ENCODE results near the gene RNF167.

DNA sequence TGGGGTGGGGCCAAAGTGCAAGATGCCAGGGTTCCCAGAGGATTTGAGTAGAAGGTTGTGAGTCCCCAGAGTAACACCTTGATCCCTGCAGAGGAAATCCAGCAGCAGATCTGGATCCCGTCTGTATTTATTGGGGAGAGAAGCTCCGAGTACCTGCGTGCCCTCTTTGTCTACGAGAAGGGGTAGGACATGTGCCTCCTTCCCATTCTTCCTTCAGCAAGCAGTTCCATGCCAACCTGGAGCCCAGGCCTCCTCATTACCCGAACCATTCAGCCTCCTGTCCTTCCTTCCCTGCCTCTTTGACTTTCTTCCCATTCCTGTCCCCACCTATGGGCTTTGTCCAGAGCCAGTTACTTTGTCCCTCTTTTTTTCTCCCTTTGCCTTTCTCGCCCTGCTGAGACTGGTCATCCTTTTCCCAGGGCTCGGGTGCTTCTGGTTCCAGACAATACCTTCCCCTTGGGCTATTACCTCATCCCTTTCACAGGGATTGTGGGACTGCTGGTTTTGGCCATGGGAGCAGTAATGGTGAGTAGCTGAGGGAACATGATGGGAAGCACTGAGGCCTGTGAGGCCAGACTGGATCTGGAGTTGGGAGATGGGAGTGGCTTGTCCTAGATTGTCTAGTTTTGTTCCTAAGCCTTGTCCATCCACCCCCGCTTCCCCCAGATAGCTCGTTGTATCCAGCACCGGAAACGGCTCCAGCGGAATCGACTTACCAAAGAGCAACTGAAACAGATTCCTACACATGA is 2.9 kb downstream of the RNF167 start:
- TF ChIP-seq ZNF324 (tag by site-specific recombination; IDR thresholded peaks at IDR 0.05) = no peak
- TF ChIP-seq, protein P1, sequence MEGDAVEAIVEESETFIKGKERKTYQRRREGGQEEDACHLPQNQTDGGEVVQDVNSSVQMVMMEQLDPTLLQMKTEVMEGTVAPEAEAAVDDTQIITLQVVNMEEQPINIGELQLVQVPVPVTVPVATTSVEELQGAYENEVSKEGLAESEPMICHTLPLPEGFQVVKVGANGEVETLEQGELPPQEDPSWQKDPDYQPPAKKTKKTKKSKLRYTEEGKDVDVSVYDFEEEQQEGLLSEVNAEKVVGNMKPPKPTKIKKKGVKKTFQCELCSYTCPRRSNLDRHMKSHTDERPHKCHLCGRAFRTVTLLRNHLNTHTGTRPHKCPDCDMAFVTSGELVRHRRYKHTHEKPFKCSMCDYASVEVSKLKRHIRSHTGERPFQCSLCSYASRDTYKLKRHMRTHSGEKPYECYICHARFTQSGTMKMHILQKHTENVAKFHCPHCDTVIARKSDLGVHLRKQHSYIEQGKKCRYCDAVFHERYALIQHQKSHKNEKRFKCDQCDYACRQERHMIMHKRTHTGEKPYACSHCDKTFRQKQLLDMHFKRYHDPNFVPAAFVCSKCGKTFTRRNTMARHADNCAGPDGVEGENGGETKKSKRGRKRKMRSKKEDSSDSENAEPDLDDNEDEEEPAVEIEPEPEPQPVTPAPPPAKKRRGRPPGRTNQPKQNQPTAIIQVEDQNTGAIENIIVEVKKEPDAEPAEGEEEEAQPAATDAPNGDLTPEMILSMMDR (tag by site-specific recombination; IDR thresholded peaks at IDR 0.05) = no peak
- TF ChIP-seq, protein P2, sequence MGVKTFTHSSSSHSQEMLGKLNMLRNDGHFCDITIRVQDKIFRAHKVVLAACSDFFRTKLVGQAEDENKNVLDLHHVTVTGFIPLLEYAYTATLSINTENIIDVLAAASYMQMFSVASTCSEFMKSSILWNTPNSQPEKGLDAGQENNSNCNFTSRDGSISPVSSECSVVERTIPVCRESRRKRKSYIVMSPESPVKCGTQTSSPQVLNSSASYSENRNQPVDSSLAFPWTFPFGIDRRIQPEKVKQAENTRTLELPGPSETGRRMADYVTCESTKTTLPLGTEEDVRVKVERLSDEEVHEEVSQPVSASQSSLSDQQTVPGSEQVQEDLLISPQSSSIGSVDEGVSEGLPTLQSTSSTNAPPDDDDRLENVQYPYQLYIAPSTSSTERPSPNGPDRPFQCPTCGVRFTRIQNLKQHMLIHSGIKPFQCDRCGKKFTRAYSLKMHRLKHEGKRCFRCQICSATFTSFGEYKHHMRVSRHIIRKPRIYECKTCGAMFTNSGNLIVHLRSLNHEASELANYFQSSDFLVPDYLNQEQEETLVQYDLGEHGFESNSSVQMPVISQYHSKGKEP (tag by site-specific recombination; IDR thresholded peaks at IDR 0.05) = no peak
- TF ChIP-seq TCF7L2 (IDR thresholded peaks at IDR 0.05; ENCODE audit: borderline replicate concordance, low read depth, low read length) = no peak
- no peak for TF ChIP-seq YY1 (tag by site-specific recombination; IDR thresholded peaks at IDR 0.05)
- TF ChIP-seq ZNF548 (tag by site-specific recombination; IDR thresholded peaks at IDR 0.05) = no peak
- TF ChIP-seq ZNF48 (tag by site-specific recombination; IDR thresholded peaks at IDR 0.05) = no peak
- TF ChIP-seq, protein P3, sequence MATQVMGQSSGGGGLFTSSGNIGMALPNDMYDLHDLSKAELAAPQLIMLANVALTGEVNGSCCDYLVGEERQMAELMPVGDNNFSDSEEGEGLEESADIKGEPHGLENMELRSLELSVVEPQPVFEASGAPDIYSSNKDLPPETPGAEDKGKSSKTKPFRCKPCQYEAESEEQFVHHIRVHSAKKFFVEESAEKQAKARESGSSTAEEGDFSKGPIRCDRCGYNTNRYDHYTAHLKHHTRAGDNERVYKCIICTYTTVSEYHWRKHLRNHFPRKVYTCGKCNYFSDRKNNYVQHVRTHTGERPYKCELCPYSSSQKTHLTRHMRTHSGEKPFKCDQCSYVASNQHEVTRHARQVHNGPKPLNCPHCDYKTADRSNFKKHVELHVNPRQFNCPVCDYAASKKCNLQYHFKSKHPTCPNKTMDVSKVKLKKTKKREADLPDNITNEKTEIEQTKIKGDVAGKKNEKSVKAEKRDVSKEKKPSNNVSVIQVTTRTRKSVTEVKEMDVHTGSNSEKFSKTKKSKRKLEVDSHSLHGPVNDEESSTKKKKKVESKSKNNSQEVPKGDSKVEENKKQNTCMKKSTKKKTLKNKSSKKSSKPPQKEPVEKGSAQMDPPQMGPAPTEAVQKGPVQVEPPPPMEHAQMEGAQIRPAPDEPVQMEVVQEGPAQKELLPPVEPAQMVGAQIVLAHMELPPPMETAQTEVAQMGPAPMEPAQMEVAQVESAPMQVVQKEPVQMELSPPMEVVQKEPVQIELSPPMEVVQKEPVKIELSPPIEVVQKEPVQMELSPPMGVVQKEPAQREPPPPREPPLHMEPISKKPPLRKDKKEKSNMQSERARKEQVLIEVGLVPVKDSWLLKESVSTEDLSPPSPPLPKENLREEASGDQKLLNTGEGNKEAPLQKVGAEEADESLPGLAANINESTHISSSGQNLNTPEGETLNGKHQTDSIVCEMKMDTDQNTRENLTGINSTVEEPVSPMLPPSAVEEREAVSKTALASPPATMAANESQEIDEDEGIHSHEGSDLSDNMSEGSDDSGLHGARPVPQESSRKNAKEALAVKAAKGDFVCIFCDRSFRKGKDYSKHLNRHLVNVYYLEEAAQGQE (tag by site-specific recombination; IDR thresholded peaks at IDR 0.05) = no peak

All from HEK293 (cell line).